Prostate gland (tissue), 2 donors: ENCODE measurements around the gene PIGN.

Source experiments
- POLR2A ChIP-seq: fragments of 450-650 bp; IDR thresholded peaks from one replicate; pipeline ENCODE4 v1.6.1; 2016; ENCODE audit warnings: antibody characterized with exemption, mild to moderate bottlenecking
- TF ChIP-seq, protein P1 (sequence below), 4 experiments: fragments of 200-600 bp in 2 of 4; fragments of 450-650 bp in 2 of 4; sonication (generic) in 2 of 4; IDR thresholded peaks; 1 replicate in 3 of 4; 2 replicates in 1 of 4; pipeline ENCODE4 v1.5.1; 2016 to 2019; ENCODE audit warnings: antibody characterized with exemption in 4 of 4, mild to moderate bottlenecking in 2 of 4, moderate library complexity in 2 of 4

DNA sequence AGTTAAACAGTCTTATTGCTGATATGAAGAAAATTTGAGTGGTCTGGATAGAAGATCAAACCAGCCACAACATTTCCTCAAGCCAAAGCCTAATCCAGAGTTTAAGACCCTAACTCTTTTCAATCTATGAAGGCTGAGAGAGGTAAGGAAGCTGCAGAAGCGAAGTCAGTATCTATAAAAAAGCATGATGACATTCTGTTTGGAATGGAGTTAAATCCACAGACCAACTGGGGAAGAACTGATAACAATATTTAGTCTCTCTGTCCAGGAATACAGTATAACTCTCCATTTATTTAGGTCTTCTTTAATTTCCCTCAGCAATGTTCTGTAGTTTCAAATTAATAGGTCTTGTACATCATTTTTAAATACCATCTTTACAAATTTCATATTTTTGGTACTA lies 16.0 kb downstream of the PIGN start:
- TF ChIP-seq, protein P1, sequence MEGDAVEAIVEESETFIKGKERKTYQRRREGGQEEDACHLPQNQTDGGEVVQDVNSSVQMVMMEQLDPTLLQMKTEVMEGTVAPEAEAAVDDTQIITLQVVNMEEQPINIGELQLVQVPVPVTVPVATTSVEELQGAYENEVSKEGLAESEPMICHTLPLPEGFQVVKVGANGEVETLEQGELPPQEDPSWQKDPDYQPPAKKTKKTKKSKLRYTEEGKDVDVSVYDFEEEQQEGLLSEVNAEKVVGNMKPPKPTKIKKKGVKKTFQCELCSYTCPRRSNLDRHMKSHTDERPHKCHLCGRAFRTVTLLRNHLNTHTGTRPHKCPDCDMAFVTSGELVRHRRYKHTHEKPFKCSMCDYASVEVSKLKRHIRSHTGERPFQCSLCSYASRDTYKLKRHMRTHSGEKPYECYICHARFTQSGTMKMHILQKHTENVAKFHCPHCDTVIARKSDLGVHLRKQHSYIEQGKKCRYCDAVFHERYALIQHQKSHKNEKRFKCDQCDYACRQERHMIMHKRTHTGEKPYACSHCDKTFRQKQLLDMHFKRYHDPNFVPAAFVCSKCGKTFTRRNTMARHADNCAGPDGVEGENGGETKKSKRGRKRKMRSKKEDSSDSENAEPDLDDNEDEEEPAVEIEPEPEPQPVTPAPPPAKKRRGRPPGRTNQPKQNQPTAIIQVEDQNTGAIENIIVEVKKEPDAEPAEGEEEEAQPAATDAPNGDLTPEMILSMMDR (IDR thresholded peaks at IDR 0.05) = no peak
- TF ChIP-seq POLR2A = no peak
